Measurements from ENCODE around the gene NRG3. TPM values are rescaled to one million over a fixed set of nuclear protein-coding genes. Genes with fewer than 3 reads are reported as not detected.

Gene NRG3
- total and polyA plus RNA-seq, 2 of the 4 experiments (the other 2 are of a cell fraction), result not detected

- no peak overlapping the region for H4K5ac ChIP-seq (ENCODE audit: low read depth, low read length)
- DNase-seq (no peak), ATAC-seq (ENCODE audit: low read depth) (no peak)
- no peak overlapping the region for H3K14ac ChIP-seq (replicated peaks; ENCODE audit: low read depth, low read length)
- intact Hi-C loops (cut with micrococcal nuclease), result no loop called here
- dilution Hi-C loops (cut with HindIII; ENCODE audit: low sequenced_read_pairs, unreplicated experiment), result no loop called here
- H3K27me3 ChIP-seq (ENCODE audit: control insufficient read depth, insufficient read depth, low read length), result no peaks in the 10 kb centered on the region
- no TSS peak for BruUV-seq (replicated peaks)
- H3K4me3 ChIP-seq (ENCODE audit: insufficient read depth, low read depth, low read length), result no peak overlapping the region
- H3K4me1 ChIP-seq (ENCODE audit: control insufficient read depth, insufficient read depth, low read length), result no peaks in the 10 kb centered on the region
- ChIA-PET CTCF (no interaction called here), POLR2A (ENCODE audit: unreplicated experiment) (no interaction called here)
- H3K56ac ChIP-seq (ENCODE audit: extremely low read depth, insufficient read depth, low read length), result no peak overlapping the region
- no peak overlapping the region for H4K91ac ChIP-seq (ENCODE audit: insufficient read depth, low read depth, low read length)
- H2BK5ac ChIP-seq (ENCODE audit: low read depth, low read length, poor library complexity, severe bottlenecking), result no peak overlapping the region
- in situ Hi-C loops (cut with MboI; ENCODE audit: low sequenced_read_pairs), result no loop called here
- H4K8ac ChIP-seq (ENCODE audit: low read depth in 2 of 2, low read length in 2 of 2), result no peak overlapping the region
- H2BK120ac ChIP-seq (ENCODE audit: low read depth, low read length), result no peak overlapping the region
- no peak overlapping the region for H3K4me2 ChIP-seq (ENCODE audit: low read depth, low read length)
- H2AK9ac ChIP-seq (replicated peaks; ENCODE audit: low read depth, low read length, poor library complexity), result no peak overlapping the region
- no peak overlapping the region for H3K23ac ChIP-seq (ENCODE audit: low read depth, low read length)
- H3K9me3 ChIP-seq (ENCODE audit: control insufficient read depth, insufficient read depth, low read length), result peaks cover 7% of the 10 kb centered on the region
- TF ChIP-seq ELK1 (IDR thresholded peaks at IDR 0.05; ENCODE audit: borderline replicate concordance, low read depth, low read length) (no peak), MAFK (IDR thresholded peaks at IDR 0.05; ENCODE audit: low read depth, low read length) (no peak), USF2 (IDR thresholded peaks at IDR 0.05; ENCODE audit: low read depth, low read length) (no peak), RCOR1 (IDR thresholded peaks at IDR 0.05; ENCODE audit: insufficient replicate concordance, low read length) (no peak), FOS (IDR thresholded peaks at IDR 0.05; ENCODE audit: low read depth, low read length) (no peak), RFX5 (IDR thresholded peaks at IDR 0.05; ENCODE audit: low read depth, low read length) (no peak), BHLHE40 (IDR thresholded peaks at IDR 0.05; ENCODE audit: low read depth, low read length) (no peak), SMC3 (IDR thresholded peaks at IDR 0.05; ENCODE audit: low read depth, low read length) (no peak), MAZ (IDR thresholded peaks at IDR 0.05; ENCODE audit: borderline replicate concordance, low read depth, low read length) (no peak), MXI1 (IDR thresholded peaks at IDR 0.05; ENCODE audit: borderline replicate concordance, low read depth, low read length) (no peak), RAD21 (IDR thresholded peaks at IDR 0.05; ENCODE audit: low read length) (no peak), CEBPB (IDR thresholded peaks at IDR 0.05; ENCODE audit: low read depth, low read length) (no peak), CTCF (conservative IDR thresholded peaks at IDR 0.05; ENCODE audit: low read depth, low read length) (no peak)
- H2AK5ac ChIP-seq (ENCODE audit: low read depth, low read length), result no peak overlapping the region
- no peak overlapping the region for H3K27ac ChIP-seq (ENCODE audit: insufficient read depth, low read length)
- H2BK20ac ChIP-seq (ENCODE audit: low read depth, low read length), result no peak overlapping the region
- H2AFZ ChIP-seq (replicated peaks; ENCODE audit: low read length, poor library complexity), result no peak overlapping the region
- no peak overlapping the region for H2BK15ac ChIP-seq (ENCODE audit: low read depth, low read length)
- H3K18ac ChIP-seq (ENCODE audit: low read depth, low read length), result no peak overlapping the region
- H3K79me1 ChIP-seq (ENCODE audit: low read depth in 1 of 2, low read length in 2 of 2), result no peaks in the 10 kb centered on the region
- WGBS, 2 experiments (ENCODE audit: extremely low coverage in 2 of 2, insufficient read length in 1 of 2), result no CpG with 5 or more reads among the region's 4 CpGs
- H4K20me1 ChIP-seq (ENCODE audit: insufficient read depth, low read length), result no peaks in the 10 kb centered on the region
- no peaks in the 10 kb centered on the region for H3K36me3 ChIP-seq (ENCODE audit: control insufficient read depth, insufficient read depth, low read length)
- no peak overlapping the region for H3K4ac ChIP-seq (ENCODE audit: low read depth, low read length)
- H3K9ac ChIP-seq (ENCODE audit: low read depth, low read length), result no peak overlapping the region
- no peaks in the 10 kb centered on the region for H3K9me1 ChIP-seq (ENCODE audit: insufficient read depth, low read length)
These were observed 46.7 kb upstream of the NRG3 start for GRCh38 chr10:81828251-81828650.

Data from IMR-90 (cell line).